ENCODE measurements around the gene CMA1. TPM values are rescaled to one million over a fixed set of nuclear protein-coding genes. Genes with fewer than 3 reads are reported as not detected.
"Not testable (repeated sequence)": the region's sequence is repeated elsewhere in the genome, so short reads cannot be mapped to it uniquely, and the experiment has no call there.

The CMA1 gene
- total RNA-seq, 6 experiments from 2014 or later, result not detected

DNA sequence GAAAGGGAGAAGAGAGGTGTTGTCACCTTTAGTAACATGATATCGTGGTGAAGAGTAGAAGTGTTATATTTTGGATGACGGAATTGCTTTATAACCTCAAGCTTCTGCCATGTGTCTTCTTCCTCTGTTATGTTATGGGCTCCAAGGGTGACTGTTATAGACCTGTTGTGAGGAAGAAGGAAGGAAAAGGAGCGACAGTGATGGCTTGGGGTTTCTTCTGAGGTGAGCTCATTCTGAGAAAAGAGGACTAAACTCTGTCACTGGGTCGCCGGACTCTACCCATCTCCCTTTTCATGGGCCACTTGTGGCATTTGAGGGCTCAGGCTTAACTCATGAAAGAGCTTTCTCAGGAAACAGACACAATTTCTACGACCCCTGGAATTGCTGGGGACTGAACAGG lies 1.6 kb downstream of the CMA1 start:
- H3K9me3 ChIP-seq, result no peaks in the 10 kb centered on the region
- no peak overlapping the region for H3K4me3 ChIP-seq
- intact Hi-C loops (cut with DNase I), result no loop called here
- DNase-seq (no peak), ATAC-seq (no peak)
- H3K36me3 ChIP-seq, result no peaks in the 10 kb centered on the region
- WGBS (ENCODE audit: insufficient coverage, low coverage, low lambda C conversion rate, missing lambda C conversion rate), result 89% methylated on average over 5 of the region's 6 CpGs
- no peak for TF ChIP-seq POLR2A (IDR thresholded peaks at IDR 0.05)
- TF ChIP-seq, protein P1, sequence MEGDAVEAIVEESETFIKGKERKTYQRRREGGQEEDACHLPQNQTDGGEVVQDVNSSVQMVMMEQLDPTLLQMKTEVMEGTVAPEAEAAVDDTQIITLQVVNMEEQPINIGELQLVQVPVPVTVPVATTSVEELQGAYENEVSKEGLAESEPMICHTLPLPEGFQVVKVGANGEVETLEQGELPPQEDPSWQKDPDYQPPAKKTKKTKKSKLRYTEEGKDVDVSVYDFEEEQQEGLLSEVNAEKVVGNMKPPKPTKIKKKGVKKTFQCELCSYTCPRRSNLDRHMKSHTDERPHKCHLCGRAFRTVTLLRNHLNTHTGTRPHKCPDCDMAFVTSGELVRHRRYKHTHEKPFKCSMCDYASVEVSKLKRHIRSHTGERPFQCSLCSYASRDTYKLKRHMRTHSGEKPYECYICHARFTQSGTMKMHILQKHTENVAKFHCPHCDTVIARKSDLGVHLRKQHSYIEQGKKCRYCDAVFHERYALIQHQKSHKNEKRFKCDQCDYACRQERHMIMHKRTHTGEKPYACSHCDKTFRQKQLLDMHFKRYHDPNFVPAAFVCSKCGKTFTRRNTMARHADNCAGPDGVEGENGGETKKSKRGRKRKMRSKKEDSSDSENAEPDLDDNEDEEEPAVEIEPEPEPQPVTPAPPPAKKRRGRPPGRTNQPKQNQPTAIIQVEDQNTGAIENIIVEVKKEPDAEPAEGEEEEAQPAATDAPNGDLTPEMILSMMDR (IDR thresholded peaks at IDR 0.05), result no peak
- H3K4me1 ChIP-seq, result no peaks in the 10 kb centered on the region
- no peaks in the 10 kb centered on the region for H3K27me3 ChIP-seq
- no peak overlapping the region for H3K27ac ChIP-seq

DNA sequence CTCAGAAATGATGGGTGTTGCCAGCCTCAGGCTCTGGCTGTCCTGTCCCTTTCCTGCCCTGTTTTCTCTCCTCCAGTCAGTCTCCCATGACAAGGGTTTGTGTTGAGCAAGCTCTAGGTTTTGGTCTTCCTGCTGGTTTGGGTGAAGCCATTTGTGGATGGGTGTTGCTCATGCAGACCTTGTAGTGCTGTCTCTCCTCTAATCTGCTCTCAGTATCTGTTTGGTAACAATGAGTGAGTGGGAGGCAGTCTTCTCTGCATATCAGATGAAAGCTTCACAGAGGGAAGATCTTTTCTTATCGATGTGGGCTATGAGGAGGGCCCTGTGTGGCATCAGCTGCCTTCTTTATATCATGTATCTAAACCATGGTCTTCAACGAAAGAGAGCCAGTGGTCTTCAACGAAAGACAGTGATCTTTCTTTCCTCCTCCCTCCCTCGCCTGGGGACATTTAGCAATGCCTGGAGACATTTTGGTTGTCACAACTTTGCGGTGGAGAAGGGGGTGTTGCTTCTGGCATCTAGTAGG lies 3.6 kb downstream of the CMA1 start:
- intact Hi-C loops (cut with DNase I), result no loop called here
- Histone ChIP-seq H3K4me3 (no peak overlapping the region), H3K27me3 (no peaks in the 10 kb centered on the region), H3K9me3 (no peaks in the 10 kb centered on the region), H3K27ac (no peak overlapping the region), H3K4me1 (no peaks in the 10 kb centered on the region), H3K36me3 (no peaks in the 10 kb centered on the region)
- ATAC-seq, result no peak
- 73% methylated on average over 5 of the region's 5 CpGs for WGBS (ENCODE audit: insufficient coverage, low coverage, low lambda C conversion rate, missing lambda C conversion rate)
- TF ChIP-seq POLR2A (IDR thresholded peaks at IDR 0.05), result no peak
- DNase-seq, result no peak

DNA sequence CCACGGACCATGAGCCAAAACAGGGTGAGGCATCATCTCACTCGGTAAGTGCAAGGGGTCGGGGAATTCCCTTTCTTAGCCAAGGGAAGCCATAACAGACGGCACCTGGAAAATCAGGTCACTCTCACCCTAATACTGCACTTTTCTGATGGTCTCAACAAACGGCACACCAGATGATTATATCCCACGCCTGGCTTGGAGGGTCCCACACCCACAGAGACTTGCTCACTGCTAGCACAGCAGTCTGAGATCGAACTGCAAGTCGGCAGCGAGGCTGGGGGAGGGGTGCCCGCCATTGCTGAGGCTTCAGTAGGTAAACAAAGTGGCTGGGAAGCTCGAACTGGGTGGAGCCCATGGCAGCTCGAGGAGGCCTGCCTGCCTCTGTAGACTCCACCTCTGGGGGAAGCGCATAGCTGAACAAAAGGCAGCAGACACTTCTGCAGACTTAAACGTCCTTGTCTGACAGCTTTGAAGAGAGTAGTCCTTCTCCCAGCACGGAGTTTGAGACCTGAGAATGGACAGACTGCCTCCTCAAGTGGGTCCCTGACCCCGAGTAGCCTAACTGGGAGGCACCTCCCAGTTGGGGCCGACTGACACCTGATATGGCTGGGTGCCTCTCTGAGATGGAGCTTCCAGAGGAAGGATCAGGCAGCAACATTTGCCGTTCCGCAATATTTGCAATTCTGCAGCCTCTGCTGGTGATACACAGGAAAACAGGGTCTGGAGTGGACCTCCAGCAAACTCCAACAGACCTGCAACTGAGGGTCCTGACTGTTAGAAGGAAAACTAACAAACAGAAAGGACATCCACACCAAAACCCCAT lies 16.3 kb downstream of the CMA1 start:
- H3K4me1 ChIP-seq; H3K27ac ChIP-seq; H3K36me3 ChIP-seq; H3K4me3 ChIP-seq; intact Hi-C loops (cut with DNase I); H3K9me3 ChIP-seq; DNase-seq; H3K27me3 ChIP-seq; ATAC-seq: not testable (repeated sequence)
- WGBS (ENCODE audit: insufficient coverage, low coverage, low lambda C conversion rate, missing lambda C conversion rate), result 73% methylated on average over 8 of the region's 19 CpGs

DNA sequence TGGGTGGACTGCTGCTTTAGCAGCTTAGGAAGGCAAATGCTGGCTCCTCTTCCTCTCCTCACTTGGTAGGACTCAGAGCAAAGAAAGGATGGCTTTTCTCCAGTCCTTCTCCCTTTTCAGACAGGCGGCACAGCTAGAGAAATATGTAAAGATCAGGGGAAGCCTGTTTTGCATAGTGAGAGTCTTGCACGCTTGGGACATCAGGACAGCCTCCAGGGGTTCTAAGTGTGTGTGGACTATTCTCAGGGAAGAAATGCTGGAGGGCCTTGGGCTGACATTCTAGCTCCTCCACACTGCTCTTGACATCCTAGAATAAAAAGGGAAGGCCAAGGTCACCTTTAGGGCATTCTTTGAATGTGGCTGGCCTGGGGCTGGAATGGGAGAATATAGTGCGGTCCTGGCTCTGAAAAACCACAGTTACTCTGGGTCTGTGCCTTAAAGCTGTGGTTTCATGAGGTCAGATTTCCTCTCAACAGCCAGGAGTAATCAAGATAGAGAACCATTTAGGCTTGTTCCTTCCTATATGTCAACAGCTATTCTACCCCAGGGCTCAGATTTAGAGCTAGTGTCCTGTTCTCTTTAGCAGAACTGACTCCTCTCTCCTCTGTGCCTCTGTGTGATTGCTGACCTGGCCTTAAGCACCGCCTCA lies 24.3 kb downstream of the CMA1 start:
- no peak for ATAC-seq
- H3K4me1 ChIP-seq, result no peaks in the 10 kb centered on the region
- no peaks in the 10 kb centered on the region for H3K9me3 ChIP-seq
- no peak overlapping the region for H3K27ac ChIP-seq
- WGBS (ENCODE audit: insufficient coverage, low coverage, low lambda C conversion rate, missing lambda C conversion rate), result 45% methylated on average over 4 of the region's 4 CpGs
- H3K36me3 ChIP-seq, result no peaks in the 10 kb centered on the region
- TF ChIP-seq POLR2A (IDR thresholded peaks at IDR 0.05), result no peak
- TF ChIP-seq, protein P1 (IDR thresholded peaks at IDR 0.05), result no peak
- H3K27me3 ChIP-seq, result no peaks in the 10 kb centered on the region
- intact Hi-C loops (cut with DNase I), result no loop called here
- H3K4me3 ChIP-seq, result no peak overlapping the region
- DNase-seq, result no peak

DNA sequence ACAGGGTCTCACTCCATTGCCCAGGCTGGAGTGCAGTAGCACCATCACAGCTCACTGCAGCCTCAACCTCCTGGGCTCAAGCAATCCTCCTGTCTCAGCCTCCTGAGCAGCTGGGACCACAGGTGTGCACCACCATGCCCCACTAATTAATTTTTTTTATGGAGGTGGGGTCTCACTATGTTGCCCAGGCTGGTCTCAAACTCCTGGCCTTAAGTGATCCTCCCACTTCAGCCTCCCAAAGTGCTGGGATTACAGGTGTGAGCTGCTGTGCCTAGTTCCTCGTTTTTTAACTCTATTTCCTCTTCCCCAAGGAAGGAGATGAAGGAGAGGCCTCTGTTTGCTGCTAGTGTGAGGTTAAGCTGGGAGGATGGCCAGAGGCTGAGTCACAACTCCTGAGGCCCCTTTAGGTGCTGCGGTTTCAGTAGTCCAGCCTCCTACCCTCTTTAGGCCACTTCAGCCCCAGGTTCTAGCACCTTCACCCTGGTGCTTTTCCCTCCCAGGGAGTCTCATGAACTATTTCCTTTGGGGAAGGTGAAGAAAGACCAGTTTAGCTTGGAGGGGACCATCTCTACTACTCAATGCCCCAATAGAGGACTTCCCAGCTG lies 25.3 kb downstream of the CMA1 start:
- intact Hi-C loops (cut with DNase I); DNase-seq; H3K36me3 ChIP-seq; H3K4me1 ChIP-seq; H3K27me3 ChIP-seq; H3K27ac ChIP-seq; H3K9me3 ChIP-seq; ATAC-seq; H3K4me3 ChIP-seq: not testable (repeated sequence)
- 57% methylated on average over 1 of the region's 2 CpGs for WGBS (ENCODE audit: insufficient coverage, low coverage, low lambda C conversion rate, missing lambda C conversion rate)
